Stimulated activated CD8-positive, alpha-beta memory T cell treated with anti-CD3 and anti-CD28 coated beads, Interleukin-4, amount 100 ng/mL, for 1 hour (primary cell): ENCODE results near the gene RNF4.
"Not testable (repeated sequence)": the region's sequence is repeated elsewhere in the genome, so short reads cannot be mapped to it uniquely, and the experiment has no call there.

ENCODE experiments used
- DNase-seq, 2 donors: peaks; one replicate each; pipeline ENCODE4 v3.0.0-alpha.2; 2020; ENCODE audit warnings: low read depth in 2 of 2, low spot score in 1 of 2

RNF4 gene

GRCh38 chr4:2516635-2517034 lies 47.7 kb downstream of the RNF4 start:
- no peak for DNase-seq

GRCh38 chr4:2526559-2526958 lies 57.7 kb downstream of the RNF4 start:
- DNase-seq: no peak

GRCh38 chr4:2534904-2535375 lies 66.0 kb downstream of the RNF4 start:
- DNase-seq: no peak

- peak in 1 of 2 donors; percentile 18 for DNase-seq
Observed at GRCh38 chr4:2535376-2536192, 66.7 kb downstream of the RNF4 start.

GRCh38 chr4:2536193-2537010 lies 67.5 kb downstream of the RNF4 start, which contains the start of gene FAM193A:
FAM193A (plus strand) TSS chr4:2536647; CDS start chr4:2536916, 269 bp downstream.
- DNase-seq: peak; percentile 90 to 98

- DNase-seq: peak; percentile 9 to 10
Observed at GRCh38 chr4:2537011-2537830, 68.3 kb downstream of the RNF4 start.

GRCh38 chr4:2543580-2544191 lies 74.8 kb downstream of the RNF4 start:
- not testable (repeated sequence) for DNase-seq

GRCh38 chr4:2545321-2546013 lies 76.6 kb downstream of the RNF4 start:
- DNase-seq: no peak

- DNase-seq: no peak
Observed at GRCh38 chr4:2546286-2546823, 77.4 kb downstream of the RNF4 start.

- DNase-seq: not testable (repeated sequence)
Observed at GRCh38 chr4:2546961-2547691, 78.2 kb downstream of the RNF4 start.

GRCh38 chr4:2551118-2551517 lies 82.2 kb downstream of the RNF4 start:
- DNase-seq: no peak

GRCh38 chr4:2552806-2553205 lies 83.9 kb downstream of the RNF4 start:
- DNase-seq: no peak

GRCh38 chr4:2558301-2558700 lies 89.4 kb downstream of the RNF4 start:
- no peak for DNase-seq

- DNase-seq: no peak
Observed at GRCh38 chr4:2560167-2560566, 91.3 kb downstream of the RNF4 start.
